Measurements from ENCODE around the gene PCDHGC5.

PCDHGC5 gene

GRCh38 chr5:141513627-141514329 lies 24.9 kb downstream of the PCDHGC5 start:
- DNase-seq: peak in 2 of 5 donors; percentile 19 to 58

GRCh38 chr5:141514330-141515133 lies 25.7 kb downstream of the PCDHGC5 start:
- peak in 1 of 5 donors; percentile 24 for DNase-seq

- no peak for DNase-seq
These were observed 26.3 kb downstream of the PCDHGC5 start for GRCh38 chr5:141515141-141515540.

GRCh38 chr5:141515946-141516671 lies 27.2 kb downstream of the PCDHGC5 start:
- no peak for DNase-seq

GRCh38 chr5:141516672-141517025 lies 27.8 kb downstream of the PCDHGC5 start:
- no peak for DNase-seq

- no peak for DNase-seq
These were observed 28.4 kb downstream of the PCDHGC5 start for GRCh38 chr5:141517312-141517711.

- no peak for DNase-seq
These were observed 29.2 kb downstream of the PCDHGC5 start for GRCh38 chr5:141517880-141518617.

GRCh38 chr5:141518618-141519015 lies 29.7 kb downstream of the PCDHGC5 start:
- DNase-seq: no peak

GRCh38 chr5:141519605-141520565 lies 31.0 kb downstream of the PCDHGC5 start:
- no peak for DNase-seq

GRCh38 chr5:141521244-141521781 lies 32.4 kb downstream of the PCDHGC5 start:
- peak in 1 of 5 donors; percentile 29 for DNase-seq

- DNase-seq: no peak
These were observed 33.4 kb downstream of the PCDHGC5 start for GRCh38 chr5:141522301-141522700.

- no peak for DNase-seq
These were observed 35.1 kb downstream of the PCDHGC5 start for GRCh38 chr5:141523991-141524390.

- peak in 4 of 5 donors; percentile 26 to 48 (median 39) for DNase-seq
These were observed 36.0 kb downstream of the PCDHGC5 start for GRCh38 chr5:141524604-141525597.

- DNase-seq: no peak
These were observed 36.8 kb downstream of the PCDHGC5 start for GRCh38 chr5:141525653-141526052.

- DNase-seq: no peak
These were observed 38.5 kb downstream of the PCDHGC5 start for GRCh38 chr5:141527426-141527825.

GRCh38 chr5:141528291-141528984 lies 39.6 kb downstream of the PCDHGC5 start:
- no peak for DNase-seq

GRCh38 chr5:141529002-141529401 lies 40.1 kb downstream of the PCDHGC5 start:
- no peak for DNase-seq

GRCh38 chr5:141529873-141530272 lies 41.0 kb downstream of the PCDHGC5 start:
- DNase-seq: no peak

GRCh38 chr5:141532726-141533125 lies 43.8 kb downstream of the PCDHGC5 start:
- no peak for DNase-seq
